Measurements from ENCODE around the gene TEAD1. TPM values are rescaled to one million over a fixed set of nuclear protein-coding genes. Genes with fewer than 3 reads are reported as not detected.
A peak's percentile ranks its signal among the peaks of the same experiment; 100 is the strongest.

Gene TEAD1
- total RNA-seq, 1 donor, result 176 TPM

GRCh38 chr11:12678092-12678491 lies 3.9 kb downstream of the TEAD1 start:
- Histone ChIP-seq H3K9me3 (ENCODE audit: low read depth, low read length) (no peaks in the 10 kb centered on the region), H3K79me2 (ENCODE audit: insufficient read depth, low read length) (peaks cover 84% of the 10 kb centered on the region), H4K20me1 (ENCODE audit: insufficient read depth, low read length) (peaks cover 33% of the 10 kb centered on the region), H2AFZ (ENCODE audit: low read length) (no peak overlapping the region), H3K4me1 (ENCODE audit: insufficient read depth, low read length) (peaks cover 42% of the 10 kb centered on the region), H3K4me3 (ENCODE audit: insufficient read depth, low read length) (peak overlapping the region; percentile 85), H3K27me3 (ENCODE audit: insufficient read depth, low read length) (no peaks in the 10 kb centered on the region), H3K4me2 (ENCODE audit: insufficient read depth, low read length) (peak overlapping the region; percentile 99), H3K27ac (ENCODE audit: low read depth, low read length) (peak overlapping the region; percentile 90), H3K36me3 (ENCODE audit: insufficient read depth, low read length) (peaks cover 16% of the 10 kb centered on the region)
- TF ChIP-seq CTCF (IDR thresholded peaks at IDR 0.05; ENCODE audit: extremely low read depth, low read depth, low read length), result no peak
- DNase-seq (ENCODE audit: insufficient read length, low spot score, missing footprints), result no peak

- Histone ChIP-seq H3K36me3 (ENCODE audit: insufficient read depth, low read length) (peaks cover 16% of the 10 kb centered on the region), H3K27ac (ENCODE audit: low read depth, low read length) (peak overlapping the region; percentile 90), H2AFZ (ENCODE audit: low read length) (no peak overlapping the region), H3K9me3 (ENCODE audit: low read depth, low read length) (no peaks in the 10 kb centered on the region), H3K4me3 (ENCODE audit: insufficient read depth, low read length) (peak overlapping the region; percentile 85), H3K27me3 (ENCODE audit: insufficient read depth, low read length) (no peaks in the 10 kb centered on the region), H4K20me1 (ENCODE audit: insufficient read depth, low read length) (peaks cover 38% of the 10 kb centered on the region), H3K4me1 (ENCODE audit: insufficient read depth, low read length) (peaks cover 42% of the 10 kb centered on the region), H3K79me2 (ENCODE audit: insufficient read depth, low read length) (peaks cover 93% of the 10 kb centered on the region), H3K4me2 (ENCODE audit: insufficient read depth, low read length) (peak overlapping the region; percentile 99)
- no peak for TF ChIP-seq CTCF (IDR thresholded peaks at IDR 0.05; ENCODE audit: extremely low read depth, low read depth, low read length)
- DNase-seq (ENCODE audit: insufficient read length, low spot score, missing footprints), result no peak
These were observed 4.8 kb downstream of the TEAD1 start for GRCh38 chr11:12678991-12679390.

- TF ChIP-seq CTCF (IDR thresholded peaks at IDR 0.05; ENCODE audit: extremely low read depth, low read depth, low read length), result no peak
- H3K27ac ChIP-seq (ENCODE audit: low read depth, low read length), result peak overlapping the region; percentile 2
- peaks cover 16% of the 10 kb centered on the region for H3K36me3 ChIP-seq (ENCODE audit: insufficient read depth, low read length)
These were observed 5.2 kb downstream of the TEAD1 start for GRCh38 chr11:12679471-12679870.

GRCh38 chr11:12680246-12680939 lies 6.2 kb downstream of the TEAD1 start:
- DNase-seq (ENCODE audit: insufficient read length, low spot score, missing footprints), result no peak
- peaks cover 56% of the 10 kb centered on the region for H3K4me1 ChIP-seq (ENCODE audit: insufficient read depth, low read length)
- TF ChIP-seq CTCF (IDR thresholded peaks at IDR 0.05; ENCODE audit: extremely low read depth, low read depth, low read length), result no peak
- no peaks in the 10 kb centered on the region for H3K9me3 ChIP-seq (ENCODE audit: low read depth, low read length)
- H3K79me2 ChIP-seq (ENCODE audit: insufficient read depth, low read length), result peaks cover 100% of the 10 kb centered on the region
- H3K27ac ChIP-seq (ENCODE audit: low read depth, low read length), result peak overlapping the region; percentile 49
- no peak overlapping the region for H2AFZ ChIP-seq (ENCODE audit: low read length)
- H4K20me1 ChIP-seq (ENCODE audit: insufficient read depth, low read length), result peaks cover 48% of the 10 kb centered on the region
- H3K27me3 ChIP-seq (ENCODE audit: insufficient read depth, low read length), result no peaks in the 10 kb centered on the region
- peaks cover 16% of the 10 kb centered on the region for H3K36me3 ChIP-seq (ENCODE audit: insufficient read depth, low read length)
- H3K4me3 ChIP-seq (ENCODE audit: insufficient read depth, low read length), result no peak overlapping the region
- peak overlapping the region; percentile 45 for H3K4me2 ChIP-seq (ENCODE audit: insufficient read depth, low read length)

More at GRCh38 chr11:12679471-12679870, 5.2 kb downstream of the TEAD1 start:
- Histone ChIP-seq H3K79me2 (ENCODE audit: insufficient read depth, low read length) (peaks cover 97% of the 10 kb centered on the region), H3K9me3 (ENCODE audit: low read depth, low read length) (no peaks in the 10 kb centered on the region), H2AFZ (ENCODE audit: low read length) (no peak overlapping the region), H3K4me2 (ENCODE audit: insufficient read depth, low read length) (peak overlapping the region; percentile 99), H3K27me3 (ENCODE audit: insufficient read depth, low read length) (no peaks in the 10 kb centered on the region), H4K20me1 (ENCODE audit: insufficient read depth, low read length) (peaks cover 42% of the 10 kb centered on the region), H3K4me1 (ENCODE audit: insufficient read depth, low read length) (peaks cover 47% of the 10 kb centered on the region), H3K4me3 (ENCODE audit: insufficient read depth, low read length) (no peak overlapping the region)
- DNase-seq (ENCODE audit: insufficient read length, low spot score, missing footprints), result no peak
